ENCODE data around the gene THSD4.

THSD4 gene

DNA sequence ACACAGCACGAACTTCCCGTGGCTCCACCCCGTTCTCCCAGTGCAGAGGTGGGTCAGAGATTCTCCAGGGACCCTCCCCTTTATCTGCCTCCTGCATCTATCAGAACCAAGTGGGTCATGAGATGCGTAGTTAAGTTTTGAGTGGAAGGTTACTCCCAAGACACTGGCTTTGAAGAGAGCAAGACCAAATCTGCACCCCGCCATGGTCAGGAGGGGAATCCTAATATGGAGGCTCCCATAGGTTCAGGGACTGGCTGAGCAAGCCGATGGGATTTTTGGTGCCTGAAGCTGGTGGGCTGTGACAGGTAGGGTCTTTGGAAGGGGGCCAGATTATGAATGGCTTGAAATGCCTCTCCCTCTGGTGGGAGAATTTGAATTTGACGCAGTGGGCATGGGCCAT, 488.1 kb downstream of the THSD4 start:
- DNase-seq = no peak

DNA sequence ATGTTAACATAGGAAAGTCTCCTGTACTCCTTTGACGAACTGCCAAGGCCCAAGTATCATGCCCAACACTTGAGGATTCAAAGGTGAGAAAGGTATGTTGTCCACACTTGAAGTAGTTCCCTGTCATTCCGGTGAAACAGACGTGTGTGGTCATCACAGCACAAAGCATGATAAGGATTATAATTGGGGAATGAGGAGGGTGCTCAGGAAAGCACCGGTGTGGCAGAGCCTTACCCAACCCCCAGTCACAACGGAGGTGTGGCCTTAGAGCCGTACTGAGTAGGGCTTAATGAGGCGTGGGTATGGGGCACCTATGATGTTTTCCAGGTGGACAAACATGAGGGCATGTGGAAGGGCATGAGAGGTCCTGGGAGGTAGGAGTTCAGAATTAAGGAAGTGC, 492.1 kb downstream of the THSD4 start:
- DNase-seq = no peak

DNA sequence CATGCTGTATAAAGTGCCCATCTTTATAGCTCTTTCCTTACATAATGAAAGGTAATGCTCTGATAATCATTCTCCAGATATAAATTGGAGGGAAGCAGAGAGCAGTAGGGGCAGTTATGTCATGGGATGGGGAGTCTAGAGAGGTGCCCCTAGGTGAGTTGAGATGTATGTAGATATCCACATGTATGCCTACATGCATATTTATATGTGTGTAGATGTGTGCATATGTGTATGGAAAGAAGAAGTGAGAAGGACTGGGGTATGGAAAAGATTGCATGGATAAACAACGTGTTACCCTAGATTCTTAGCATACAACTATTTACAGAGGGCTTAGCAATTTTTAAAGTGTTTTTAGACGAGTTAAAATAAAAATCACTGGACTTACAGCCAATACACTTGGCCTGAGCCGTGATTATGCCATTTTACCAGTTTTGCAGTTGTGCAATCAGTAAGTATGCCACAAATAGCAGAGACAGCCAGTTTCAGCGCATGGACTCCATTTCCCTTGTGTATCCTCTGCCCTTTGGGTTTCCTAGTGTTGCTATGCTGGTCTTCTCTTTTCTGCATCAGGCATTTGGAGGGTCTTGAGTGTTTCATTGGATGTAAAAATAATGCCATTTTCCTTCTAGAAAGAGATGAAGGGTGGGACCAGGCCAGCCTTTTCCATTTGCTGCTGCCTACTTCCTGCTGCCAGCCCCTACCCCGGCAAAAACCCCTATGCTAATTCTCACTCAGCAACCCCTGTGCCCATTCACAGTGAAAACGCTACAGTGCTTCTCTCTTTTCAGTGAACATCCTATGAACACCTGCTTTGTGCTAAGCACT, 495.7 kb downstream of the THSD4 start:
- DNase-seq = no peak

- no peak for DNase-seq
Measured at GRCh38 chr15:71611553-71612396, 496.5 kb downstream of the THSD4 start.

DNA sequence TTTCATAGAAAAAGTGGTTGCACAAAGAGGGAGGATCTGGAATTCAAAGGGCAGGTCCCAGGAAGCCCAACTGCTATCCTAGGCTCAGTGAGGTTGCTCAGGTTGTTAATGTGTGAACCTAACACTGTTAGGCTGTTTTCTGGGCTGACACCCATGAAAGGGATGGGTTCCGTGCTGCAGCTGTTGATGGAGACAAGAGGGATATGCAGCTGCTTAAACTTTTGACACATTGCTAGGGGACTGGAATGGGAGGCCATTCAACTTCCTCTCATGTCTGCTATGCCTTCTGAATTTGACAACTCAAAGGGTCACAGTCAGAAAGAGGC, 497.1 kb downstream of the THSD4 start:
- no peak for DNase-seq

GRCh38 chr15:71612869-71613268, 497.6 kb downstream of the THSD4 start:
- no peak for DNase-seq

GRCh38 chr15:71623111-71623510, 507.8 kb downstream of the THSD4 start:
- no peak for DNase-seq

DNA sequence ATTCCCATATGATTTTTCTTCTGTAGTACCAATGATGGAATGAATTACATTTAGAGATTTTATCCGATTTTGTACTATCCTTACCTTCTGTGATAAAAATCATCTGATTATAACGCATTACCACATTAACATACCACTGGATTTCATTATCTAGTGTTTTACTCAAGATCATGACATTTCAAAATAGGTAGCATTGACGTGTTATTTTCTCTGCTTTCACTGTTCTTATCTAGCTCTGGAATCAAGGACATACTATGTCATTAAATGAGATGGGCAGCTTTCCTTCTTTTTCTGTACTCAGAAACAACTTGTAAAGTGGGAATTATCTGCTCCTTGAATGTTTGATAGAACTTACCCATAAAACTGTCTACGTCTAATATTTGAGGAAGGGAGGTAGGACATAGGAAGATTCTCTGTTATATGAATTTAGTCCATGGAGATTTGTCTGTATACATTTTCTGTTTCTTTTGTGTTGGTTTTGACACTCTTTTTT, 511.4 kb downstream of the THSD4 start:
- no peak for DNase-seq

GRCh38 chr15:71627188-71627587, 511.9 kb downstream of the THSD4 start:
- DNase-seq = no peak

- DNase-seq = no peak
Measured at GRCh38 chr15:71627604-71628003, 512.3 kb downstream of the THSD4 start.

GRCh38 chr15:71628988-71629770, 513.9 kb downstream of the THSD4 start:
- no peak for DNase-seq

GRCh38 chr15:71629781-71630474, 514.7 kb downstream of the THSD4 start:
- DNase-seq = peak; percentile 27

DNA sequence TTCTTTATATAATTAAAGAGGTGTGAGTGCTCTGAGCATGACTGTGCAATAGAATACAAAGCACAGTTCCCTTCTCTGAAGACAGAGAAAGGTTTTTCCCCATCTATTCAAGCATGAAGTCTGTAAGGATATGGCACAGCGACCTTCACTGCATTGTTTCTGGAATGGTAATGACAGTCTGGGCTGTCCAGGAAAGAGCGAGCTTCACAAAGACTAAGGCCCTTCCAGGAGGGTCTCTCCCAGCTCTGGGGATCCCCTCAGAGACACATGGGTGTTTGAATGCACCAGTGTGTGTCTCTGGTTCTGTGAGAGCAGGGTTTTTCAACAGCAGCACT, 515.2 kb downstream of the THSD4 start:
- no peak for DNase-seq

- DNase-seq = no peak
Measured at GRCh38 chr15:71632576-71633195, 517.4 kb downstream of the THSD4 start.

DNA sequence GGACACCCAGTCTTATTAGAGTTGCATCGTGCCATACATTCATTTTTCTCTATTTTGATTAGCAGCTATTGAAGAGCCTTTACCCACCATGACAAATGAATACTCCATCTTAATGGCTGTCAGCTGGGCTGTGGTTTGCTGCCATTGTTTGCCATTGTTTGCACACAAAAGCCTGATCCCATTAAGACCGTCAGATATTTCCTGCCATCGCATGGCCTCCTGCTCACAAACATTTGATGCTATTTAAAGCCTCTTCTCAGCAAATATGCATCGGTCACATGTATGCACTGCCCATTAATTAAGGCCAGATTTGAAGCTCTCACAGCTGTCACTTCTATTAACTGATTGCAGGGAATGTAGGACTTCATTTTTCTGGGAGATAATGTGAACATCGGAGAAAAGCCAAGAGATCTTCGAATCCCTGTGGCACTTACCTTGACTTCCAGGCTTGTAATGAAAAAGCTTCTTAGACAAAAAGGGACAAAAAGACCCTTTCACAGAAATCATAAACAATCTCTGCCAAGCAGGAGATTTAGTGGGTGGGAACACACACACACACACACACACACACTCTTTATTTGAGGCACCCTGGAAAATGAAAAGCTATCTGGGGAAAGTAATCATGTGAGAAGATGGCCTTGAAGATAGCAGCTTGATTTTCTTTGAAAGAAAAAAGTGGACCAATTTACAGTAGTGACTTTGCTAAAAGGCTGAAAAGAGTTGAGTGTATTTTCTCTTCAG, 519.7 kb downstream of the THSD4 start:
- DNase-seq = no peak

DNA sequence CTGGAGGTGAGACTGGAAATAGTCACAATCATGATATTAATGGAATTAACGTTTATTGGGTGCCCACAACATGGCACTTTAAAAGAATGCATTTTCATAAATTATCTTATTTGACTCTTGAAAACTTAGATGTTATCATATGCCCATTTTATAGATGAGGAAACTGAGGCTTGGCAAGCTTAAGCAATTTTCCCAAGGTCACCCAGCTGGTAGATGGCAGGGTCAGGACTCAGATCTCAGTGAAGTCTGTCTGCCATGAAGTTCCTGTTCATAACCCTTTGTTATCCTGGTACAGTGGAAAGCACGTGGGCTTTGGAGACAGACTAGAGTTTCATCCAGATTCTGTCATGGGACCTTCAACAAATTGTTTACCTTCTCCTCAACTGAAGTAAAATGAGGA, 520.5 kb downstream of the THSD4 start:
- no peak for DNase-seq

- DNase-seq = no peak
Measured at GRCh38 chr15:71638876-71639275, 523.6 kb downstream of the THSD4 start.

DNA sequence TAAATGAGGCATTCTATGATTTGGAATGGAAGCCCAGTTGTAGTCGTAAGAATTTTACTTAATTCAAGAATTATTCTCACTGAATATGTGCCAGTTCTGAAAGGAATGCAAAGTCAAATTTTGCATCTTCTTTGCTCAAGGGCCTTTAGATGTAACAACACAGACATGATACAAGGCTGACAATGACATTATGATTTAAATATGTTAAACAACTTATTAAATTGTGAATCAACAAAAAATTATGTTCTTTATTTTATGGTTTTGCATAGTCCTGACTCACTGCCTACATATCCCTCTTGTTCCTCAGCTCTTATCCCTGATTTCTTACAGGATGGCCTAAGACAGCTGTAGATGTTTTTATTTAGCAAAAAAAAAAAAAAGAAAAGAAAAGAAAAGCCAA, 524.2 kb downstream of the THSD4 start:
- no peak for DNase-seq

GRCh38 chr15:71643918-71644317, 528.6 kb downstream of the THSD4 start:
- DNase-seq = no peak

GRCh38 chr15:71646767-71647486, 531.7 kb downstream of the THSD4 start:
- DNase-seq = no peak

DNA sequence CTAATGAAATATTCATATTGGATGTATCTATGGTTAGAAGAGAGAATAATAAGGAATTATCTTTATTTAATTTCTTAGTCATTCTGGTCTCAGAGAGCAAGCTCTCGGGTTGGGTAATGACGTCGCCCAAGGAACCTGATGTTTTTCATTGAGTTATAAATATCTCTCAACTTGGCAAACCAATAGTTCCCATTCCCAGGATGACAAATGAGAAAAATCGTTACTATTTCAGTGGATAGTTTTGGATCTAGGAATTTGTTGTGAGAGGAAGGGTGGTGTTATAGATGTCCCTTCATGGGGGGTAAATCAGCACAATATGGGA, 532.2 kb downstream of the THSD4 start:
- DNase-seq = no peak

Data from midbrain (tissue), 1 donor.